T-helper 2 cell treated with Interferon-gamma antibody and Interleukin-4, amounts not matched to agents 5 μg/mL and 100 μg/mL, for 36 hours (primary cell): ENCODE data around the gene MMP11.

Source experiments
- DNase-seq: peaks from one replicate; pipeline ENCODE4 v3.0.0; 2021; ENCODE audit warnings: low spot score
- H3K27ac Mint-ChIP-seq: one replicate; pipeline ENCODE4 v1.8.0; 2021; ENCODE audit warnings: mild to moderate bottlenecking, mixed read lengths
- H3K27me3 Mint-ChIP-seq: one replicate; pipeline ENCODE4 v1.8.0; 2021; ENCODE audit warnings: low read depth, mixed read lengths
- H3K36me3 Mint-ChIP-seq: one replicate; pipeline ENCODE4 v1.8.0; 2021; ENCODE audit warnings: low read depth, mixed read lengths
- H3K4me1 Mint-ChIP-seq: one replicate; pipeline ENCODE4 v1.8.0; 2021; ENCODE audit warnings: low read depth, mixed read lengths
- H3K4me3 Mint-ChIP-seq: one replicate; pipeline ENCODE4 v1.8.0; 2022; ENCODE audit warnings: mild to moderate bottlenecking, moderate library complexity, mixed read lengths
- H3K9me3 Mint-ChIP-seq: one replicate; pipeline ENCODE4 v1.8.0; 2021; ENCODE audit warnings: mixed read lengths

MMP11 gene

DNA sequence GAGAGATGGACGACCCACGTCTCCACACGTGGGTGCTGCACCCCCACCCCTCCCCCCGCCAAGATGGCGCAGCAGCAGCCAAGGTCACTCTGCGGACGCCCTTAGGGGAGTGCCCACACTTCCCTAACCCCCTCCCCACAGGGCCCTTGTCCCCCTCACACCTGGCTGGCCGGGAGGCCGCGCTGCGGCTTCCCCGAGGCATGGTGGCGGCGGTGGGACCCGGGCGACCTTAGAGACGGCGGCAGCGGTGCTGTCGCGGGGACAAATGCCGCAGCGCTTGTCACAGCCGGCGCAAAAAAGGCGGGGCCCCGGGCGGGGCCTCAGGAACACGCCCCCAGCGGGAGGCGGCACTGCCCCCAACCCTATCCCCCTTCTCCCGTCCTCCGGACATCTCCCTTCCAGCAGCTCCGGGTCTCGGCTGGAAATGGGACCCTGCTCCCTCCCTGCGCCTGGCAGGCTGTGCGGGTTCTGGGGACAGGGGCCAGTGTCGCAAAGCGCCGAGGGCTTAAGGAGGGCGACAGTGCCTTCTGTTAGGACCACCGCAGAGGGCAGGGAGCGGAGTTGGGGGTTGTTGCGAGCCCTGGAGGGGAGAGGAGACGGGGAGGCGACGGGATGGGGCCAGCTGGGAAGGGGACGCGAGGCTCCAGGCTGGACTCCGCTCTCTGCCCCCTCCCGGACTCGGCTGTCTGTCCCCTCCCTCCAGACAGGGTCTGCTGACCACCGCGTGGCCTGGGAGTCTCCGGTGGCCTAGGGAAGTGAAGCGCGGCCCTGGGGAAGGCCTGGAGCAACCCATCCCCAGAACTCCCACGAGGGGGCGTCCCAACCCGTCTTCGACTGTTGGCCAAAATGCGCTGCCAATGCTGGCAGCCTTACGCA is 4.7 kb upstream of the MMP11 start, which contains the start of gene CHCHD10:
TSS of gene CHCHD10 (minus strand) at position 300 of the 876 bp plus-strand sequence. CDS start at position 202, 98 bp downstream.
- Mint-ChIP-seq H3K9me3 (no peaks in the 10 kb centered on the region), H3K4me1 (peaks cover 25% of the 10 kb centered on the region), H3K36me3 (no peaks in the 10 kb centered on the region), H3K27me3 (peaks cover 2% of the 10 kb centered on the region), H3K27ac (peak within 1 kb of the TSS; percentile 63), H3K4me3 (peak within 1 kb of the TSS; percentile 82)
- DNase-seq, result peak; percentile 80

DNA sequence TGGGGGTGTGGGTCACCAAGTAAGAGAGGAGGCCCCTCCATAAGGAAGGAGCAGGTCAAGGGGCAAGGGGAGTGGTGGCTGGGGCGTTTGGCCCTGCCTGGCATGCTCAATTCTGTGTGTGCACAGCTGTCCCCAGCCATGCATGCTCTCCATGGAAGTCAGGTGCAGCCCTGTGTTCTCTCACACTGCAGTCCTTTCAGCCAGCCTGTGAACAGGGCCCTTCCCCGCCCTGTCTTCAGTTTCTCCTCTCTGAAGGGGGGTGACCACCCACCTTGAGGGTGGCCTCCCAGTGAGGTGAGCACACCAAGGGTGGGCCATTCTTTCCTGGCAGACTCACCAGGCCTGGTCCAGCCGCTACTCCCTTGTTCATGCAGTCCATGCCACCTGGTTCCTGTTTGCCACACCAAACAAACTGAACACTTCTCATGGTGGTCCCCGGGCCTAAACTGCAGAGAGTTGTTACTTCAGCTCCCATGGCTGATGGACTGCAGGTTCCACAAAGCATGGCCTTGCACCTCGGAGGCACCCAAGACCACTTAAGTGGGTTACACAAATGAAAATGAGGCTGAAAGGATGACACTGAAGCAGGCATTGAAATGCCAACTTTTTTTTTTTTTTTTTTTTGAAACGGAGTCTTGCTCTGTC is 3.2 kb upstream of the MMP11 start:
- H3K27ac Mint-ChIP-seq, result no peak overlapping the region
- peaks cover 8% of the 10 kb centered on the region for H3K27me3 Mint-ChIP-seq
- no peaks in the 10 kb centered on the region for H3K9me3 Mint-ChIP-seq
- peaks cover 19% of the 10 kb centered on the region for H3K4me1 Mint-ChIP-seq
- H3K4me3 Mint-ChIP-seq, result peak overlapping the region; percentile 38
- DNase-seq, result no peak
- no peaks in the 10 kb centered on the region for H3K36me3 Mint-ChIP-seq

DNA sequence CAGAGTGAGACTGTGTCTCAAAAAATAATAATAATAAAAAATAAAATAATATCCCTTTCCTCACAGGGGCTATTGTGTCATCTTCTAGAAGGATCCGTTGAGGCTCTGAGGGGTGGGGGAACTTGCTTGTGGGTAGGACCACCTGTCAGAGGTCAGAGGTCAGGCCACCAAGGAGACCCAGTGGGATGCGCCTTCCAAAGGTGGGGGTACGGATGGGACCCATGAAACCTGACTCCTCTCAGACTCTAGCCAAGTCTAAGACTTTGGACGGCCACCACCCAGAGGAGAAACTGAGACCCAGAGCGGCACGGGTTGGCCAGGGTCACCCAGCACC is 367 bp upstream of the MMP11 start:
- Mint-ChIP-seq H3K4me3 (peak overlapping the region; percentile 75), H3K27me3 (peaks cover 13% of the 10 kb centered on the region), H3K9me3 (no peaks in the 10 kb centered on the region), H3K27ac (no peak overlapping the region), H3K4me1 (peaks cover 6% of the 10 kb centered on the region), H3K36me3 (no peaks in the 10 kb centered on the region)
- DNase-seq, result no peak

DNA sequence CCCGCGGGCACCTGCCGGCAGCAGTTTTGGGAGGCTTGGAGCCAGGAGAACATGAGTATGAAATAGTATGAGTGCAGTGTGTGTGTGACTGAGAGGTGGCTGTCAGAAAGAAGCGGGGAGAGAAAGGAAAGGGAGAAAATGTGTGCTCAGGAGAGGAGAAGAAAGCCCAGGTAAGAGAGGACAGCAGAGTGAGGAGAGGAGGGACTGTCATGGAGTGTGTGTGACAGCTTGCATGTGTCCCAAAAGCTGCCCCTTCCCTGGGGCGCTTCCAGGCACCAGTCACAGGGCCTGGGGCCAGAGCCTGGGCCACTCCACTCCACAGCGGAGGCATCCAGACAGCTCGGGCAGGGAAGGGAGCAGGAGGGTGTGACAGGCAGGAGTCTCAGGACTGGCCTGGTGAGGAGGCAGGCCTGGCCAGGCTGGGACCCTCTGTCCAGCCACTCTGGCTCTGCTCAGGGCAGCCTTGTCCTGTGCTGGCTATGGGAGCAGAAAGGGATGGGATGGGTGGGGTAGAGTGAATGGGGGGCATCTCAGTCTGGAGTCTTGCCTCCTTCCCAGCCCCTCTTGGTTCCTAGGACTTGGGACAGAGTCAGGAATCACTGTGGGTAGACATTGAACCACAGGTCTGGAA is 949 bp downstream of the MMP11 start:
- no peaks in the 10 kb centered on the region for H3K36me3 Mint-ChIP-seq
- no peak overlapping the region for H3K27ac Mint-ChIP-seq
- H3K4me3 Mint-ChIP-seq, result peak overlapping the region; percentile 0

DNA sequence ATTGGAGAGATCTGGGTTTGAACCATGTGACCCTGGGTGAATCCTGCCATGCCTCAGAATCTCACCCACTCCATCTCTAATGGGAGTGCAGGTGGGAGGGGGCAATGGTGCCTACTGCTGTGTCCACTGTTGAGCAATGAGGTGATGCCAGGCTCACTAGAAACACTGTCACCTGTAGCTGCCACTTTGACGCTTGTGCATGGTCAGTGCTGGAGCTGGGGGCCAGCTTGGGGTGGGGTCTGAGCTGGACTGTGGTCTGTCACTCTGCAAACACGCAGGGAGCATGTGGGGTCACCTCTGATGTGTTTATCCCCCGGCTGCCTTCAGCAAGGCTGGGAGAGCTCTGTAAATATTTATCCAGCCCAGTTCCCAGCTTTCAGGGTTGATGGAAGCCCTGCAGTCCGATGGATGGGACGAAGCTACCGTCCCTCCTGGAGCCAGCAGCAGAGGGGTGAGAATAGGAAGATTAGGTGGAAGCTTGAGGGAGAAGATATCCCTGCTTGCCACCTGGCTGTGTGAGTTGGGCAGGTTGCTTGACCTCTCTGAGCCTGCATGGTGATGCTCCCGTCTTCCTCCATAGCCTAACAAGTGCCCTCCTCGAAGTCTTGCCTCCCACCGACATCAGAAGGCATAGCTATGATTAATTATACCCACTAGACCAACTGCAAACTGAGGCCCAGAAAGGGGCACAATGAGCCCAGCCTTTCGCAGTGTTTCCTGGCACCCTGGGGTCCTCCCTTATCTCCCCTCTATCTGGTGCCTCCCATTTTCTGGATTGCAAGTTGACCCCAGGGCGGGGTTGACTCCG is 1.7 kb downstream of the MMP11 start:
- H3K4me1 Mint-ChIP-seq, result peaks cover 6% of the 10 kb centered on the region
- no peaks in the 10 kb centered on the region for H3K36me3 Mint-ChIP-seq
- peaks cover 13% of the 10 kb centered on the region for H3K27me3 Mint-ChIP-seq
- no peak for DNase-seq
- H3K9me3 Mint-ChIP-seq, result no peaks in the 10 kb centered on the region
- H3K4me3 Mint-ChIP-seq, result no peak overlapping the region
- H3K27ac Mint-ChIP-seq, result no peak overlapping the region

More for the DNA sequence above, 949 bp downstream of the MMP11 start:
- no peak for DNase-seq
- Mint-ChIP-seq H3K4me1 (peaks cover 6% of the 10 kb centered on the region), H3K27me3 (peaks cover 13% of the 10 kb centered on the region), H3K9me3 (no peaks in the 10 kb centered on the region)

DNA sequence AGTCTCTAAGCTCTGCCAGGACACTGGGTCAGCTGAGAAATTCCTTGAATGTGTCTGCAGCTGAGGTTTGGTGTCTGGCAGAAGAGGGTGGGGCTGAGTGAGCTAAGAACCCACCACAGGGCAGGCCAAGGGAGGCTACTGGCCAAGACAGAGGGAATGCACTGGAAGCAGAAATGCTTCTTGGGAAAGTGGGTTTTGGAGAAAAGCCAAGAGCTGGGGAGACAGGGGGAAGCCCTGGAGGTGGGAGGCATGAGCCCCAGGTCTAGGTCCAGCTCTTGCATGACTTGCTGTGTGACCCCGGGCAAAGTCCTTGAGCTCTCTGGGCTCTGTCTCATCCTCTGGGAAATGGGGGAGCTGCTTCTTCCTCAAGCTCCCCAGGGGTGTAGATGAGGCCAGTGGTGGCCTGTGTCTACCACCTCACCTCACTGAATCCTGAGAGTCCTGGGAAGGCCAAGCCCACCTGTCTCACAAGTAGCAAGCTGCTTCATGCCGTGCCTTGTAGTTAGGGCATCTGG is 2.3 kb downstream of the MMP11 start:
- Mint-ChIP-seq H3K27me3 (peaks cover 13% of the 10 kb centered on the region), H3K27ac (no peak overlapping the region), H3K4me1 (peaks cover 6% of the 10 kb centered on the region), H3K36me3 (no peaks in the 10 kb centered on the region), H3K4me3 (no peak overlapping the region), H3K9me3 (no peaks in the 10 kb centered on the region)
- DNase-seq, result no peak

DNA sequence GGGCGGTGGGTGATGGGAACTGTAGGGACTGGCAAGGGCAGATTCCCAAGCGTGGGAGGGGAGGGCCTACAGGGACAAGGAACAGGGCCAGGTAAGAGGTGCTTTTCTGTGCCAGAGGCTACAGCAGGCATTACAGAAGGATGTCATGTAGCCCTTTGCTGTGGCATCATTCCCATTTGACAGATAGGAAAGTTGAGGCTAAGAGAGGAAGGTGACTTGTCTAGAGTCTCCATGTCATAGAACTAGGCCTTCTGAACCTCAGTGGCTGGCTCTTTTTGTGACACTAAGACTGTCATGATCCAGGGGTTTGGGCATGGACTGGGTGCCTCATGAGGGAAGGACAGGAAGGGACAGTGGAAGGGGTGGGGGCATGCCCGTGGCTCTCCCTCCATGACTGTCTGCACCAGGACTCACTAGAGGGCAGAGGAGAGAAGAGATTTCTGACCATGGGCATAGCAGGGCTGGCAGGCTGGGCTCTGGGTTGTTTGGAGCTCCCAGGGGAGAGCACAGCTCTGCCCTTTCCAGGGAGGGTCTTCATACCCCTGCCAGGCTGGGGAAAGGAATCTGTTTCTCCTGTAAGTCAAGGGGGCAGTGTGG is 3.2 kb downstream of the MMP11 start:
- H3K36me3 Mint-ChIP-seq, result no peaks in the 10 kb centered on the region
- no peaks in the 10 kb centered on the region for H3K9me3 Mint-ChIP-seq
- no peak for DNase-seq
- peaks cover 5% of the 10 kb centered on the region for H3K4me1 Mint-ChIP-seq
- no peak overlapping the region for H3K4me3 Mint-ChIP-seq
- H3K27me3 Mint-ChIP-seq, result peaks cover 13% of the 10 kb centered on the region
- H3K27ac Mint-ChIP-seq, result no peak overlapping the region

DNA sequence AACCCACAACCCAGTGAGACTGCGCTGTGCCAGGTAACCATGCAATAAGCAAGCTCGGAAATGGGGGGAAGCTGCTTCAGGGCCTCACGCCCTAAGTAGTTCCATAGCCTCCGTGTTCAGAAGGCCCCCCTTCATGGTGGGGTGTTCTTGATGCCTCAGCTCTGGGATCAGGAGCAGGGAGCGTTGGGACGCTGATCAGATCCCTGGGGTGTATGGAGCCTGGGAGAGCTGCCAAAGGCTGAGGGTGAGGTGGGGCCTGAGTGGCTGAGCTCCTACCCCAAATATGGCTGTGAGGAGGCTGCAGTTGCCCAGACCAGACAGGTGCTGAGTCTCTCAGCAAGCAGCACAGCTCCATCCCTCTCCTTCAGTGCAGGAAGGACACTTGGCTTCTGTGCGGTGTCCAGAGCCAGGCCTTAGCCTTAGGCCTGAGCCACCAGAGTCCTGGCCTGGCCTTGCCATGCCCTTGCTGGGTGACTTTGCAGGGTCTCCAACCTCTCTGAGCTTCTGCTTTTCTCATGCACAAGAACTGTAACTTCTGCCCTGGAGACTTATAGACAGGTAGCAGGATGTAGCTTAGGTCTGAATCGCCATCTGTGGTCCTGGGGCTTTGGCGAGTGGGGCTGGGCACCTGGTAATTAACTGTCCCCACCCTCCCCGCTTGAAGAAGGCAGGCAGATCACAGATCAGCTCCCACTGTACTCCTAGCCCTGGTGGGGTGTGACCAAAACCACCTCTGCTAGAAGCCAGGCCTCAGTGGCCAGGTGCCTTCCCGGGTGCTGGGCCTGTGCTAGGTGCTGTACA is 5.3 kb downstream of the MMP11 start:
- no peak overlapping the region for H3K4me3 Mint-ChIP-seq
- no peak for DNase-seq
- no peaks in the 10 kb centered on the region for H3K4me1 Mint-ChIP-seq
- H3K36me3 Mint-ChIP-seq, result no peaks in the 10 kb centered on the region
- no peak overlapping the region for H3K27ac Mint-ChIP-seq
- H3K9me3 Mint-ChIP-seq, result no peaks in the 10 kb centered on the region
- peaks cover 11% of the 10 kb centered on the region for H3K27me3 Mint-ChIP-seq

DNA sequence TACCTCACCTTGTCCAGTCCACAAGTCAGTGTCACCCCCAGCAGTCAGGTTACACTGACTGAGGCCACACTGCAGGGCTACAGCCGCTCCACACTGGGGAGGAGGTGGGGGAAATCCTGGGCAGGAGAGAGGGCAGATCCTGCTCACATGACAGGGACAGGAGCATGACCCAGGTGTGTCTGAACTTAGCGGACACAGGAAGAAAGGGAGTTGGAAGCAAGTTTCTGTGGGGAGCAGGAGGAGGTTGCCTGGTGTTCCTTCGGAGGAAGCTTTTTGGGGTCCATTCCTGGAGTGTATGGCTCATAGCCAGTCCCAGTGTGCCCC is 5.9 kb downstream of the MMP11 start:
- Mint-ChIP-seq H3K27me3 (peaks cover 6% of the 10 kb centered on the region), H3K36me3 (no peaks in the 10 kb centered on the region), H3K4me3 (no peak overlapping the region), H3K9me3 (no peaks in the 10 kb centered on the region), H3K27ac (no peak overlapping the region), H3K4me1 (no peaks in the 10 kb centered on the region)
- DNase-seq, result no peak

DNA sequence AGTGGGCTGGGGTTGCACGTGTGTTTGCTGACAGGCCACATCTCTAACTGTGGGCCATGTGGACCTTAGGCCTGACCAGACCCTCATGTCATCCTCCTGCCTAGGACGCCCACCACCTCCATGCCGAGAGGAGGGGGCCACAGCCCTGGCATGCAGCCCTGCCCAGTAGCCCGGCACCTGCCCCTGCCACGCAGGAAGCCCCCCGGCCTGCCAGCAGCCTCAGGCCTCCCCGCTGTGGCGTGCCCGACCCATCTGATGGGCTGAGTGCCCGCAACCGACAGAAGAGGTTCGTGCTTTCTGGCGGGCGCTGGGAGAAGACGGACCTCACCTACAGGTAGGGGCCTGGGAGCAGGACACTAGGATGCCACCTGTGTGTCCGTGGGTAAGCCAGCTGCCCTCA is 6.4 kb downstream of the MMP11 start:
- Mint-ChIP-seq H3K27ac (no peak overlapping the region), H3K4me1 (peaks cover under 1% of the 10 kb centered on the region), H3K36me3 (no peaks in the 10 kb centered on the region)

DNA sequence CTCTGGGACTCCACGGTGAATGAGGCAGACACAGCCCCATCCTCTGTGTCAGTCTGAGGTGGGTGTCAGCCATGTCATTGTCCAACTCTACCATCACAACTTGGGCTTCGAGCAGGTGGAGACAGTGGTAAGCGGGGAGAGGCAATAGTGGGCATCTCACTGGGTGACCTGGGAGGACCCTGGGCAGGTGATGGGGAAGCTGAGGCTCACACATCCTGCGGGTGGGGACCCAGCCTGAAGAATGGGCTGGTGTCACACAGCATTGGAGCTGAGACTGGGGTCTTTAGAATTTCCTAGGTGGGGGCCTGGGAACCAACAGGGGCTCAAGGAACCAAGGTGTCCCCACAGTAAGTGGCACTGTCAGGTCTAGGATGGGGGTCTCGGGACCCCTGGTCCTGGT is 7.1 kb downstream of the MMP11 start:
- H3K27ac Mint-ChIP-seq, result no peak overlapping the region

More for the DNA sequence above, 6.4 kb downstream of the MMP11 start:
- peaks cover 5% of the 10 kb centered on the region for H3K27me3 Mint-ChIP-seq
- no peak overlapping the region for H3K4me3 Mint-ChIP-seq
- no peak for DNase-seq
- no peaks in the 10 kb centered on the region for H3K9me3 Mint-ChIP-seq

DNA sequence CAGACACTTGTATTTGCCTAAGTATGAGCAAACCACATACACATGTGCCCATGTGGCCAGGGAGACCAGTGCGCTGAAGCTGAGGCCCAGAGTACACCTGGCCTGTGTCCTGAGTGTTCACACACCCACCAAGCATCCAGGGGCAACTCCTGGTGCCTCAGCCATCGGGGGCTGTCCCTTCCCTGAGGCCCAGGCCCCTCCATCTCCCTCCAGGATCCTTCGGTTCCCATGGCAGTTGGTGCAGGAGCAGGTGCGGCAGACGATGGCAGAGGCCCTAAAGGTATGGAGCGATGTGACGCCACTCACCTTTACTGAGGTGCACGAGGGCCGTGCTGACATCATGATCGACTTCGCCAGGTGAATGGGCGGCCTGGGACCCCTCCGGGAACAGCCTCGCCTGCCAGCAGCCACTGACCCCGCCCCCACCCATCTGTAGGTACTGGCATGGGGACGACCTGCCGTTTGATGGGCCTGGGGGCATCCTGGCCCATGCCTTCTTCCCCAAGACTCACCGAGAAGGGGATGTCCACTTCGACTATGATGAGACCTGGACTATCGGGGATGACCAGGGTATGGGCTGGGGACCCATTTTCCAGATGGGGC is 7.6 kb downstream of the MMP11 start:
- Mint-ChIP-seq H3K4me3 (no peak overlapping the region), H3K4me1 (peaks cover 6% of the 10 kb centered on the region), H3K27ac (no peak overlapping the region), H3K9me3 (no peaks in the 10 kb centered on the region), H3K27me3 (no peaks in the 10 kb centered on the region), H3K36me3 (no peaks in the 10 kb centered on the region)
- DNase-seq, result no peak

More for the DNA sequence above, 7.1 kb downstream of the MMP11 start:
- no peak for DNase-seq
- peaks cover 2% of the 10 kb centered on the region for H3K27me3 Mint-ChIP-seq
- H3K4me1 Mint-ChIP-seq, result peaks cover 6% of the 10 kb centered on the region
- H3K4me3 Mint-ChIP-seq, result no peak overlapping the region
- no peaks in the 10 kb centered on the region for H3K36me3 Mint-ChIP-seq
- H3K9me3 Mint-ChIP-seq, result no peaks in the 10 kb centered on the region
